SK-N-SH (cell line): Measurements from ENCODE around the gene ZFP42.

ENCODE experiments used
- CTCF ChIP-seq: fragments of 200-600 bp; sonication (generic); IDR thresholded peaks from 2 replicates; pipeline ENCODE4 v1.6.1; 2017; ENCODE audit warnings: antibody characterized with exemption, mild to moderate bottlenecking, moderate library complexity
- EZH2phosphoT487 ChIP-seq: fragments of 200-600 bp; sonication (generic); IDR thresholded peaks from 2 replicates; pipeline ENCODE4 v1.6.1; 2017; ENCODE audit warnings: low read depth, mixed run types, mild to moderate bottlenecking, antibody characterized with exemption, moderate library complexity, borderline replicate concordance
- FOSL2 ChIP-seq: IDR thresholded peaks from 2 replicates; pipeline ENCODE4 v1.4.0; 2012; ENCODE audit warnings: low read depth, mild to moderate bottlenecking, moderate library complexity, borderline replicate concordance
- FOXM1 ChIP-seq: IDR thresholded peaks from 2 replicates; pipeline ENCODE4 v1.4.0; 2012; ENCODE audit warnings: low read depth, mild to moderate bottlenecking
- IRF3 ChIP-seq: fragments of 150-350 bp; IDR thresholded peaks from 2 replicates; pipeline ENCODE4 v1.6.1; 2016; ENCODE audit warnings: mild to moderate bottlenecking, low read depth, low read length
- MXI1 ChIP-seq: IDR thresholded peaks from 2 replicates; pipeline ENCODE4 v1.6.1; 2012; ENCODE audit warnings: mild to moderate bottlenecking, low read depth, low read length, improper control_type of control experiment
- POLR2AphosphoS5 ChIP-seq: IDR thresholded peaks from 2 replicates; pipeline ENCODE4 v1.6.1; 2012; ENCODE audit warnings: low read depth, low read length
- RAD21 ChIP-seq: IDR thresholded peaks from 2 replicates; pipeline ENCODE4 v1.6.1; 2012; ENCODE audit warnings: mild to moderate bottlenecking, low read length
- RXRA ChIP-seq: IDR thresholded peaks from 2 replicates; pipeline ENCODE4 v1.4.0; 2012; ENCODE audit warnings: low read depth, mild to moderate bottlenecking, borderline replicate concordance
- TAF1 ChIP-seq: IDR thresholded peaks from 2 replicates; pipeline ENCODE4 v1.6.1; 2012; ENCODE audit warnings: low read depth, mild to moderate bottlenecking, low read length, moderate library complexity, borderline replicate concordance
- ZBTB33 ChIP-seq: IDR thresholded peaks from 2 replicates; pipeline ENCODE4 v1.4.0; 2012; ENCODE audit warnings: low read depth, borderline replicate concordance

GRCh38 chr4:188002751-188003150 is 7.2 kb downstream of the ZFP42 start:
- no peak for TF ChIP-seq EZH2phosphoT487
- TF ChIP-seq CTCF = no peak
- no peak for TF ChIP-seq RAD21
- TF ChIP-seq ZBTB33 = no peak
- no peak for TF ChIP-seq FOXM1
- TF ChIP-seq RXRA = no peak
- TF ChIP-seq POLR2AphosphoS5 = no peak
- TF ChIP-seq TAF1 = no peak
- no peak for TF ChIP-seq FOSL2
- no peak for TF ChIP-seq IRF3
- no peak for TF ChIP-seq MXI1
